WTC11 (cell line): Measurements from ENCODE around the gene USP38. TPM values are rescaled to one million over a fixed set of nuclear protein-coding genes. Genes with fewer than 3 reads are reported as not detected.

Experiments used
- ATAC-seq: fragments of 200-7000 bp; cut with Tn5 transposase; 2 replicates; pipeline ENCODE4 v1.10.0; 2021; ENCODE audit warnings: mild to moderate bottlenecking, moderate library complexity
- CTCF ChIA-PET: fragments of 300-600 bp; sonication (Branson Sonifier 250); formaldehyde crosslinking; loops from one replicate; lab custom pipeline; 2021; ENCODE audit warnings: antibody characterized with exemption; lab: Charles Lee
- POLR2A ChIA-PET: fragments of 350-600 bp; sonication (Branson Sonifier 250); formaldehyde crosslinking; loops from one replicate; lab custom pipeline; 2021; ENCODE audit warnings: antibody characterized with exemption; lab: Charles Lee
- DNase-seq: peaks from one replicate; pipeline ENCODE4 v3.0.0; 2021; ENCODE audit warnings: low spot score
- H3K27ac Mint-ChIP-seq: 2 replicates; pipeline ENCODE4 v1.8.0; 2021; ENCODE audit warnings: mixed read lengths
- H3K27me3 Mint-ChIP-seq: 2 replicates; pipeline ENCODE4 v1.8.0; 2021; ENCODE audit warnings: low read depth, mild to moderate bottlenecking, moderate library complexity, mixed read lengths
- H3K36me3 Mint-ChIP-seq: 2 replicates; pipeline ENCODE4 v1.8.0; 2021; ENCODE audit warnings: mixed read lengths
- H3K4me1 Mint-ChIP-seq: 2 replicates; pipeline ENCODE4 v1.8.0; 2022; ENCODE audit warnings: mixed read lengths
- H3K4me3 Mint-ChIP-seq: 2 replicates; pipeline ENCODE4 v1.8.0; 2021; ENCODE audit warnings: mild to moderate bottlenecking, moderate library complexity, mixed read lengths
- H3K9me3 Mint-ChIP-seq: 2 replicates; pipeline ENCODE4 v1.8.0; 2021; ENCODE audit warnings: mixed read lengths
- ARID4B ChIP-seq: sonication (generic); formaldehyde crosslinking; IDR thresholded peaks from 2 replicates; pipeline ENCODE4 v1.8.0; 2023; ENCODE audit warnings: missing genetic modification reagents, mild to moderate bottlenecking, borderline replicate concordance
- ATF1 ChIP-seq: sonication (generic); formaldehyde crosslinking; IDR thresholded peaks from 2 replicates; pipeline ENCODE4 v1.8.1; 2023; ENCODE audit warnings: mild to moderate bottlenecking, moderate library complexity, missing genetic modification reagents
- EMX1 ChIP-seq: fragments of 250-450 bp; sonication (Bioruptor Pico); IDR thresholded peaks from 2 replicates; pipeline ENCODE4 v1.8.0; 2021; ENCODE audit warnings: mild to moderate bottlenecking
- ESRRA ChIP-seq: sonication (generic); formaldehyde crosslinking; IDR thresholded peaks from 2 replicates; pipeline ENCODE4 v1.8.1; 2022; ENCODE audit warnings: mild to moderate bottlenecking, missing genetic modification reagents, borderline replicate concordance
- FOXJ3 ChIP-seq: sonication (generic); formaldehyde crosslinking; IDR thresholded peaks from 2 replicates; pipeline ENCODE4 v1.9.0; 2021; ENCODE audit warnings: missing genetic modification reagents, mild to moderate bottlenecking, borderline replicate concordance
- FOXP1 ChIP-seq: sonication (generic); formaldehyde crosslinking; IDR thresholded peaks from 2 replicates; pipeline ENCODE4 v1.8.0; 2022; ENCODE audit warnings: missing genetic modification reagents, mild to moderate bottlenecking, moderate library complexity, borderline replicate concordance
- FOXP4 ChIP-seq: sonication (generic); formaldehyde crosslinking; IDR thresholded peaks from 2 replicates; pipeline ENCODE4 v1.8.0; 2022; ENCODE audit warnings: mild to moderate bottlenecking, missing genetic modification reagents
- GTF2I ChIP-seq: fragments of 250-450 bp; sonication (Bioruptor Pico); conservative IDR thresholded peaks from 2 replicates; pipeline ENCODE4 v1.4.0; 2021; ENCODE audit warnings: mild to moderate bottlenecking
- KAT7 ChIP-seq: sonication (generic); formaldehyde crosslinking; IDR thresholded peaks from 2 replicates; pipeline ENCODE4 v1.8.1; 2023; ENCODE audit warnings: missing genetic modification reagents, mild to moderate bottlenecking, borderline replicate concordance
- MXD4 ChIP-seq: fragments of 250-450 bp; sonication (Bioruptor Pico); IDR thresholded peaks from 2 replicates; pipeline ENCODE4 v1.8.0; 2021; ENCODE audit warnings: mild to moderate bottlenecking, moderate library complexity, borderline replicate concordance
- NFYB ChIP-seq: sonication (generic); formaldehyde crosslinking; conservative IDR thresholded peaks from 2 replicates; pipeline ENCODE4 v1.8.0; 2022; ENCODE audit warnings: low read depth, missing genetic modification reagents
- NR1H2 ChIP-seq: sonication (generic); formaldehyde crosslinking; IDR thresholded peaks from 2 replicates; pipeline ENCODE4 v1.9.0; 2021; ENCODE audit warnings: mild to moderate bottlenecking, moderate library complexity, missing genetic modification reagents
- NR2C2 ChIP-seq: sonication (generic); formaldehyde crosslinking; IDR thresholded peaks from 2 replicates; pipeline ENCODE4 v1.8.0; 2022; ENCODE audit warnings: mild to moderate bottlenecking, missing genetic modification reagents
- OVOL2 ChIP-seq: fragments of 250-450 bp; sonication (Bioruptor Pico); IDR thresholded peaks from 2 replicates; pipeline ENCODE4 v1.9.0; 2021; ENCODE audit warnings: mild to moderate bottlenecking, borderline replicate concordance
- SOX15 ChIP-seq: fragments of 250-450 bp; sonication (Bioruptor Pico); IDR thresholded peaks from 2 replicates; pipeline ENCODE4 v1.9.0; 2021; ENCODE audit warnings: mild to moderate bottlenecking
- TEAD1 ChIP-seq: sonication (generic); formaldehyde crosslinking; IDR thresholded peaks from 2 replicates; pipeline ENCODE4 v1.8.0; 2022; ENCODE audit warnings: mild to moderate bottlenecking, missing genetic modification reagents
- TP53 ChIP-seq: sonication (generic); formaldehyde crosslinking; IDR thresholded peaks from 2 replicates; pipeline ENCODE4 v1.8.1; 2023; ENCODE audit warnings: mild to moderate bottlenecking, missing genetic modification reagents
- ZBTB21 ChIP-seq: sonication (generic); formaldehyde crosslinking; IDR thresholded peaks from 2 replicates; pipeline ENCODE4 v1.8.1; 2023; ENCODE audit warnings: mild to moderate bottlenecking, missing genetic modification reagents, borderline replicate concordance
- ZNF317 ChIP-seq: sonication (generic); formaldehyde crosslinking; IDR thresholded peaks from 2 replicates; pipeline ENCODE4 v1.8.1; 2023; ENCODE audit warnings: low read depth, mild to moderate bottlenecking, moderate library complexity, missing genetic modification reagents, borderline replicate concordance
- total RNA-seq: library from RNA; stranded (reverse); gene quantifications from 3 replicates; pipeline ENCODE4 v1.2.3, GENCODE V29; 2021
- TF ChIP-seq, protein P1 (sequence below): sonication (generic); formaldehyde crosslinking; conservative IDR thresholded peaks from 2 replicates; pipeline ENCODE4 v1.8.1; 2022; ENCODE audit warnings: mild to moderate bottlenecking, missing genetic modification reagents
- TF ChIP-seq, protein P2 (sequence below): sonication (generic); formaldehyde crosslinking; IDR thresholded peaks from 2 replicates; pipeline ENCODE4 v1.8.1; 2023; ENCODE audit warnings: mild to moderate bottlenecking, moderate library complexity, missing genetic modification reagents
- TF ChIP-seq, protein P3 (sequence below): fragments of 250-450 bp; sonication (Bioruptor Pico); IDR thresholded peaks from 2 replicates; pipeline ENCODE4 v2.1.2; 2022; ENCODE audit warnings: mild to moderate bottlenecking, moderate library complexity
- TF ChIP-seq, protein P4 (sequence below): sonication (generic); formaldehyde crosslinking; IDR thresholded peaks from 2 replicates; pipeline ENCODE4 v1.8.0; 2023; ENCODE audit warnings: missing genetic modification reagents

Gene USP38
- total RNA-seq, 1 experiment from 2014 or later = 10.3 TPM

- TF ChIP-seq FOXP4 (CRISPR knock-in tag) (no peak), GTF2I (no peak), ARID4B (CRISPR knock-in tag) (no peak), EMX1 (CRISPR knock-in tag) (no peak), MXD4 (CRISPR knock-in tag) (no peak), KAT7 (no peak), OVOL2 (CRISPR knock-in tag) (no peak)
- TF ChIP-seq, protein P1, sequence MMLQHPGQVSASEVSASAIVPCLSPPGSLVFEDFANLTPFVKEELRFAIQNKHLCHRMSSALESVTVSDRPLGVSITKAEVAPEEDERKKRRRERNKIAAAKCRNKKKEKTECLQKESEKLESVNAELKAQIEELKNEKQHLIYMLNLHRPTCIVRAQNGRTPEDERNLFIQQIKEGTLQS (CRISPR knock-in tag) = no peak
These were observed 5.8 kb upstream of the USP38 start (continued) for GRCh38 chr4:143178923-143179322.

DNA sequence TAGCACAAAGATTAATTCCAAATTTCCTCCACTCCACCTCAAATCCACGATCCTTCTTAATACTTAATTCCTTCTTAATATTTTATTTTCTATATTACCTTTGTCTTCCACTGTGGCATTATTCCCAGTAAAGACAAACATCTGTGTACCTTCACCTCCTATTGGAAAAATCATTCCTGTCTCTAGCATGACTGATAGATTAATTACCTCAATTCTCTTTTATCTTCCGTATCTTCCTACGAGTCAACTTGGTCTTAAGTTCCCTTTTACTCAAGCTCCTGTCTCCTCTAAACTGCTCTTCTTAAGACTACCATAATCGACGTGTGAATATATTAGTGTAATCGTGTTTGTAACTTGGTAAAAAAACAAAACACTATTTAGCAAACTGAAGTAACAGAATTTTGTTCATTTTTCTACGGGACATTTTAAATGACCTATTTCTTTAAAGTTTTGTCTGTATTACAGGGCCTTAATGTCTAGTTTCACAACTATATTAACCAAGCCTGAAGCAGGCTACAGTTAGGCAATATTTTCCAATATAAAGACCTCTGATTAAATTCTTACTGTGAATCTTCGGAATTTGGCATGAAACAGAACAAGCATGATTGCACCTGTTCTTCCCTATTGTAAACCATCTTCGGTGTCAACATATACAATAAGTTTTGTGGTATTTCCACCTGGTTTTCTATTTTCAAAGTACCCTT lies 1.1 kb upstream of the USP38 start:
- ChIA-PET CTCF (no interaction called here), POLR2A (no interaction called here)
- H3K27ac Mint-ChIP-seq = peak overlapping the region; percentile 100
- ATAC-seq (no peak), DNase-seq (no peak)
- H3K9me3 Mint-ChIP-seq = peaks cover 6% of the 10 kb centered on the region
- H3K4me3 Mint-ChIP-seq = peak overlapping the region; percentile 99
- peaks cover 38% of the 10 kb centered on the region for H3K4me1 Mint-ChIP-seq
- no peaks in the 10 kb centered on the region; the same call in 1 of the 2 replicates for H3K27me3 Mint-ChIP-seq
- no peak for TF ChIP-seq SOX15 (CRISPR knock-in tag)
- TF ChIP-seq, all 79 proteins: peak for 0
- peaks cover 13% of the 10 kb centered on the region for H3K36me3 Mint-ChIP-seq

DNA sequence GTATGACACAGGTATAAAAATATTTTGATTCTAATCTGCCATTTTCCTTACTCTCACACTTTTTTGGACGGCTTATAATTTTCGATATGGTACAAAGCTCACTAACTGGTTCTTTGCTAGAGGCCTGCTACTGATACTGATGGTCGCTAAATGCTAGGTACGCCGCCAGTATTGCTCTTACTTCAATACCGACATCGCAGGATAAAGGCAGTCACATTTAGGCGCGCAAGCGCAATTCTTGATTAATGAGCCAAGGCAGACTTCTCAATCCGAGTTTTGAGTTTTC lies 557 bp upstream of the USP38 start:
- Mint-ChIP-seq H3K4me3 (peak overlapping the region; percentile 99), H3K27me3 (no peaks in the 10 kb centered on the region; the same call in 1 of the 2 replicates), H3K4me1 (peaks cover 39% of the 10 kb centered on the region), H3K9me3 (peaks cover under 1% of the 10 kb centered on the region), H3K36me3 (peaks cover 9% of the 10 kb centered on the region; the same call in 1 of the 2 replicates), H3K27ac (peak overlapping the region; percentile 100)
- ATAC-seq (peak; percentile 4; the same call in 1 of the 2 replicates), DNase-seq (no peak)
- CTCF ChIA-PET = no interaction called here
- POLR2A ChIA-PET = no interaction called here
- TF ChIP-seq, protein P2, sequence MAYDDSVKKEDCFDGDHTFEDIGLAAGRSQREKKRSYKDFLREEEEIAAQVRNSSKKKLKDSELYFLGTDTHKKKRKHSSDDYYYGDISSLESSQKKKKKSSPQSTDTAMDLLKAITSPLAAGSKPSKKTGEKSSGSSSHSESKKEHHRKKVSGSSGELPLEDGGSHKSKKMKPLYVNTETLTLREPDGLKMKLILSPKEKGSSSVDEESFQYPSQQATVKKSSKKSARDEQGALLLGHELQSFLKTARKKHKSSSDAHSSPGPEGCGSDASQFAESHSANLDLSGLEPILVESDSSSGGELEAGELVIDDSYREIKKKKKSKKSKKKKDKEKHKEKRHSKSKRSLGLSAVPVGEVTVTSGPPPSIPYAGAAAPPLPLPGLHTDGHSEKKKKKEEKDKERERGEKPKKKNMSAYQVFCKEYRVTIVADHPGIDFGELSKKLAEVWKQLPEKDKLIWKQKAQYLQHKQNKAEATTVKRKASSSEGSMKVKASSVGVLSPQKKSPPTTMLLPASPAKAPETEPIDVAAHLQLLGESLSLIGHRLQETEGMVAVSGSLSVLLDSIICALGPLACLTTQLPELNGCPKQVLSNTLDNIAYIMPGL = no peak
- TF ChIP-seq TP53 = no peak
- no peak for TF ChIP-seq NR2C2 (CRISPR knock-in tag)
- no peak for TF ChIP-seq ZNF317
- TF ChIP-seq, protein P3, sequence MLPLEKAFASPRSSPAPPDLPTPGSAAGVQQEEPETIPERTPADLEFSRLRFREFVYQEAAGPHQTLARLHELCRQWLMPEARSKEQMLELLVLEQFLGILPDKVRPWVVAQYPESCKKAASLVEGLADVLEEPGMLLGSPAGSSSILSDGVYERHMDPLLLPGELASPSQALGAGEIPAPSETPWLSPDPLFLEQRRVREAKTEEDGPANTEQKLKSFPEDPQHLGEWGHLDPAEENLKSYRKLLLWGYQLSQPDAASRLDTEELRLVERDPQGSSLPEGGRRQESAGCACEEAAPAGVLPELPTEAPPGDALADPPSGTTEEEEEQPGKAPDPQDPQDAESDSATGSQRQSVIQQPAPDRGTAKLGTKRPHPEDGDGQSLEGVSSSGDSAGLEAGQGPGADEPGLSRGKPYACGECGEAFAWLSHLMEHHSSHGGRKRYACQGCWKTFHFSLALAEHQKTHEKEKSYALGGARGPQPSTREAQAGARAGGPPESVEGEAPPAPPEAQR = no peak
- TF ChIP-seq ESRRA (CRISPR knock-in tag) = no peak
- TF ChIP-seq TEAD1 (CRISPR knock-in tag) = no peak; the same call in 1 of the 2 replicates
- TF ChIP-seq ZBTB21 = no peak
- no peak for TF ChIP-seq FOXP1 (CRISPR knock-in tag)
- TF ChIP-seq OVOL2 (CRISPR knock-in tag) = no peak
- TF ChIP-seq FOXJ3 = no peak
- TF ChIP-seq NR1H2 (CRISPR knock-in tag) = no peak
- TF ChIP-seq, protein P4, sequence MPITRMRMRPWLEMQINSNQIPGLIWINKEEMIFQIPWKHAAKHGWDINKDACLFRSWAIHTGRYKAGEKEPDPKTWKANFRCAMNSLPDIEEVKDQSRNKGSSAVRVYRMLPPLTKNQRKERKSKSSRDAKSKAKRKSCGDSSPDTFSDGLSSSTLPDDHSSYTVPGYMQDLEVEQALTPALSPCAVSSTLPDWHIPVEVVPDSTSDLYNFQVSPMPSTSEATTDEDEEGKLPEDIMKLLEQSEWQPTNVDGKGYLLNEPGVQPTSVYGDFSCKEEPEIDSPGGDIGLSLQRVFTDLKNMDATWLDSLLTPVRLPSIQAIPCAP (CRISPR knock-in tag) = no peak
- no peak for TF ChIP-seq NFYB (CRISPR knock-in tag)
- TF ChIP-seq ATF1 = no peak
- TF ChIP-seq, protein P1 (CRISPR knock-in tag) = no peak
